Measurements from ENCODE around the gene MROH2A.

DNA sequence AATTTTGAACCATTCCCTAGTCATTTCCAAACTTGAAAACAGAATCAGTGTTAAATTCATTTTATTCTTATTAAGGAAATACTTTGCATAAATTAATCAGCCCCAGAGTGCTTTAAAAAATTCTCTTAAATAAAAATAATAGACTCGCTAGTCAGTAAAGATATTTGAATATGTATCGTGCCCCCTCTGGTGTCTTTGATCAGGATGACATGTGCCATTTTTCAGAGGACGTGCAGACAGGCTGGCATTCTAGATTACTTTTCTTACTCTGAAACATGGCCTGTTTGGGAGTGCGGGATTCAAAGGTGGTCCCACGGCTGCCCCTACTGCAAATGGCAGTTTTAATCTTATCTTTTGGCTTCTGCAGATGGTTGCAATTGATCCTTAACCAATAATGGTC lies 5.5 kb upstream of the MROH2A start:
- no peak for TF ChIP-seq EZH2 (IDR thresholded peaks at IDR 0.05; ENCODE audit: low read depth)
- TF ChIP-seq, protein P1, sequence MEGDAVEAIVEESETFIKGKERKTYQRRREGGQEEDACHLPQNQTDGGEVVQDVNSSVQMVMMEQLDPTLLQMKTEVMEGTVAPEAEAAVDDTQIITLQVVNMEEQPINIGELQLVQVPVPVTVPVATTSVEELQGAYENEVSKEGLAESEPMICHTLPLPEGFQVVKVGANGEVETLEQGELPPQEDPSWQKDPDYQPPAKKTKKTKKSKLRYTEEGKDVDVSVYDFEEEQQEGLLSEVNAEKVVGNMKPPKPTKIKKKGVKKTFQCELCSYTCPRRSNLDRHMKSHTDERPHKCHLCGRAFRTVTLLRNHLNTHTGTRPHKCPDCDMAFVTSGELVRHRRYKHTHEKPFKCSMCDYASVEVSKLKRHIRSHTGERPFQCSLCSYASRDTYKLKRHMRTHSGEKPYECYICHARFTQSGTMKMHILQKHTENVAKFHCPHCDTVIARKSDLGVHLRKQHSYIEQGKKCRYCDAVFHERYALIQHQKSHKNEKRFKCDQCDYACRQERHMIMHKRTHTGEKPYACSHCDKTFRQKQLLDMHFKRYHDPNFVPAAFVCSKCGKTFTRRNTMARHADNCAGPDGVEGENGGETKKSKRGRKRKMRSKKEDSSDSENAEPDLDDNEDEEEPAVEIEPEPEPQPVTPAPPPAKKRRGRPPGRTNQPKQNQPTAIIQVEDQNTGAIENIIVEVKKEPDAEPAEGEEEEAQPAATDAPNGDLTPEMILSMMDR (conservative IDR thresholded peaks at IDR 0.05): no peak

All from PC-9 (cell line).